Transverse colon (tissue), 3 donors: ENCODE data around the gene PCSK7.

Source experiments
- CTCF ChIP-seq, 5 experiments: fragments of 200-600 bp in 3 of 5; fragments of 450-650 bp in 2 of 5; sonication (generic) in 3 of 5; IDR thresholded peaks; 1 replicate in 2 of 5; 2 replicates in 3 of 5; pipeline ENCODE4 v1.5.1; 2016 to 2017; ENCODE audit warnings: antibody characterized with exemption in 5 of 5, inconsistent platforms in 3 of 5, mild to moderate bottlenecking in 2 of 5, moderate library complexity in 1 of 5
- POLR2A ChIP-seq: fragments of 450-650 bp; IDR thresholded peaks from one replicate; pipeline ENCODE4 v1.6.1; 2016; ENCODE audit warnings: antibody characterized with exemption, mild to moderate bottlenecking, moderate library complexity

DNA sequence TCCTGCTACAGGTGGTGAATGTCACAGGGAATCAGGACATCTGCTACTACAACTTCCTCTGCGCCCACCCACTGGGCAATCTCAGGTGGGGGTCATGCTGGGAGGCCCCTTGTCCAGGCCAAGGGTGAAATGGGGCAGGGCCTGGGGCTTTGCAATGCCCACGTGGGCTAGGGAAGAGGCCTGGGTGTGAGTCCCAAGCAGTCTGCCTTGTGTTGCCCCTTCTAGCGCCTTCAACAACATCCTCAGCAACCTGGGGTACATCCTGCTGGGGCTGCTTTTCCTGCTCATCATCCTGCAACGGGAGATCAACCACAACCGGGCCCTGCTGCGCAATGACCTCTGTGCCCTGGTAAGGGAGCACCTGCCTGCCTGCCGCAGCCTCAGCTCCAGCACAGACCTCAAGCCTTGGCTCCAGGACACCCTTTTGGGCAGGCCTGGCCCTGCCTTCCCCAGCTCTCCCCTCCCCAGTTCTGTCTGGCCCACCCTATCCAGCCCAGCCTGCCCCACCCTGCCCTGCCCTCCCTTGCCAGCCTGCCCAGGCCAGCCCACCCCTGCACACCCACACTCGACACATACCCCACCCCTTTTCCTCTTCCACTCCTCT lies 41.8 kb downstream of the PCSK7 start:
- TF ChIP-seq CTCF (IDR thresholded peaks at IDR 0.05) (no peak), POLR2A (no peak)
